Activated CD8-positive, alpha-beta T cell treated with anti-CD3 and anti-CD28 coated beads for 36 hours (primary cell): ENCODE results near the gene SCO1. TPM values are rescaled to one million over a fixed set of nuclear protein-coding genes. Genes with fewer than 3 reads are reported as not detected.

ENCODE experiments used
- ATAC-seq: fragments of 200-7000 bp; cut with Tn5 transposase; one replicate; pipeline ENCODE4 v1.10.0; 2021; ENCODE audit warnings: mild to moderate bottlenecking, moderate library complexity
- CTCF ChIA-PET: fragments of 350-600 bp; sonication (Branson Sonifier 250); formaldehyde crosslinking; loops from one replicate; lab custom pipeline; 2021; ENCODE audit warnings: antibody characterized with exemption; lab: Charles Lee
- POLR2A ChIA-PET: fragments of 350-600 bp; sonication (Branson Sonifier 250); formaldehyde crosslinking; loops from one replicate; lab custom pipeline; 2021; ENCODE audit warnings: antibody characterized with exemption; lab: Charles Lee
- DNase-seq: peaks from one replicate; pipeline ENCODE4 v3.0.0-alpha.2; 2020
- H3K27ac Mint-ChIP-seq: one replicate; pipeline ENCODE4 v1.8.0; 2021; ENCODE audit warnings: mild to moderate bottlenecking, mixed read lengths
- H3K27me3 Mint-ChIP-seq: one replicate; pipeline ENCODE4 v1.8.0; 2021; ENCODE audit warnings: mixed read lengths
- H3K36me3 Mint-ChIP-seq: one replicate; pipeline ENCODE4 v1.8.0; 2021; ENCODE audit warnings: low read depth, mixed read lengths
- H3K4me1 Mint-ChIP-seq: one replicate; pipeline ENCODE4 v1.8.0; 2021; ENCODE audit warnings: low read depth, mixed read lengths
- H3K4me3 Mint-ChIP-seq: one replicate; pipeline ENCODE4 v1.8.0; 2021; ENCODE audit warnings: mild to moderate bottlenecking, moderate library complexity, mixed read lengths
- H3K9me3 Mint-ChIP-seq: one replicate; pipeline ENCODE4 v1.8.0; 2021; ENCODE audit warnings: mixed read lengths
- intact Hi-C: fragments of 100-400 bp; cut with micrococcal nuclease; formaldehyde crosslinking; loops from one replicate; pipeline ENCODE4 v1.10.0; 2022
- total RNA-seq, 2 experiments: library from RNA; stranded (reverse); gene quantifications; one replicate each; pipeline ENCODE4 v1.2.3, GENCODE V29; 2021
- TF ChIP-seq, protein P1 (sequence below): fragments of 200-600 bp; IDR thresholded peaks from one replicate; pipeline ENCODE4 v1.8.0; 2022; ENCODE audit warnings: antibody characterized with exemption, mild to moderate bottlenecking

The SCO1 gene
- total RNA-seq, 2 experiments from 2014 or later, result 45.3 to 45.4 TPM

DNA sequence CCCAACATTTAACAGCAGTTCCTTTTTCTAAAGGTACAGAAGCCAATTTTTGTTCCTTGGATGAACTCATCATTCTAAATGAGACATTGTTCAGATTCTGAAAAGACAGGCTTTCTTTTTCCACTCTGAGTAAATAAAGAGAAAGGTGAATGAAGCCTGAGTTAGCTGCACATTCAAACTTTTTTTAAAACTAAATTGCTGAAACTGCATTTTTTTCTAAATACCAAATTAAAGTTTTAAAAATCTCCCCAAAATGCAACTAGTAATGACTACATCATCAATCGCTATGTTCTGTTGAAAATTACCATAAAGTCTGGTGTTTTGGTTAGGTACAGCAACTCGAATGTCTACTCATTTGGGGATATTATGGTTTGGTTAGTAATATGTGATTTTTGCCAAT lies 9.8 kb downstream of the SCO1 start:
- Mint-ChIP-seq H3K9me3 (no peaks in the 10 kb centered on the region), H3K36me3 (peaks cover 57% of the 10 kb centered on the region), H3K27ac (no peak overlapping the region), H3K4me1 (peaks cover 33% of the 10 kb centered on the region), H3K4me3 (no peak overlapping the region), H3K27me3 (no peaks in the 10 kb centered on the region)
- DNase-seq (no peak), ATAC-seq (no peak)
- POLR2A ChIA-PET, result no interaction called here
- intact Hi-C loops, result no loop called here
- CTCF ChIA-PET, result no interaction called here
- TF ChIP-seq, protein P1, sequence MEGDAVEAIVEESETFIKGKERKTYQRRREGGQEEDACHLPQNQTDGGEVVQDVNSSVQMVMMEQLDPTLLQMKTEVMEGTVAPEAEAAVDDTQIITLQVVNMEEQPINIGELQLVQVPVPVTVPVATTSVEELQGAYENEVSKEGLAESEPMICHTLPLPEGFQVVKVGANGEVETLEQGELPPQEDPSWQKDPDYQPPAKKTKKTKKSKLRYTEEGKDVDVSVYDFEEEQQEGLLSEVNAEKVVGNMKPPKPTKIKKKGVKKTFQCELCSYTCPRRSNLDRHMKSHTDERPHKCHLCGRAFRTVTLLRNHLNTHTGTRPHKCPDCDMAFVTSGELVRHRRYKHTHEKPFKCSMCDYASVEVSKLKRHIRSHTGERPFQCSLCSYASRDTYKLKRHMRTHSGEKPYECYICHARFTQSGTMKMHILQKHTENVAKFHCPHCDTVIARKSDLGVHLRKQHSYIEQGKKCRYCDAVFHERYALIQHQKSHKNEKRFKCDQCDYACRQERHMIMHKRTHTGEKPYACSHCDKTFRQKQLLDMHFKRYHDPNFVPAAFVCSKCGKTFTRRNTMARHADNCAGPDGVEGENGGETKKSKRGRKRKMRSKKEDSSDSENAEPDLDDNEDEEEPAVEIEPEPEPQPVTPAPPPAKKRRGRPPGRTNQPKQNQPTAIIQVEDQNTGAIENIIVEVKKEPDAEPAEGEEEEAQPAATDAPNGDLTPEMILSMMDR, result no peak

DNA sequence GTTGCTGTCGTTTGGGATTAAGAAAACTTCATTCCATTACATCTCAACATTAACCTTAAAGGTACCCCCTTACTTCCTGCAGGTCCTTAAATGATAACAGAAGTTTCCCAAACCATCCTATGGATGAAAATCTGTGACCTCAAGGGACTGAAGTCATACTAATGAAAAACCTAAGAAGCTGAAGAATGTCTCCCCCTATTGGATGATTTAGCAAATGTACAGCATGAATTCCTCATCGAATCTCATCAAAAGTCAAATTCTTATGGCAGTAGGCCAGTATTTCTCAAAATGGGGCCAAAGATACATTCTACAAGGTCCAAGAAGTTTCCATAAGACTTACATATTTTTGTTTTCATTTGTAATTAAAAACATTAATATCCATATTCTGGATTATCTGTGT lies 13.5 kb downstream of the SCO1 start:
- CTCF ChIA-PET, result interaction anchor here (0.7 to 4.9 kb wide), 13 partner anchors 8 to 155 kb away, joined by 3 to 37 read pairs (median 4); no protein-coding TSS in a partner anchor
- no peak for DNase-seq
- intact Hi-C loops, result no loop called here
- POLR2A ChIA-PET, result interaction anchor here (0.7 kb wide), 1 partner anchor 11 kb away, joined by 3 read pairs; no protein-coding TSS in a partner anchor
- Mint-ChIP-seq H3K9me3 (no peaks in the 10 kb centered on the region), H3K27ac (no peak overlapping the region), H3K27me3 (no peaks in the 10 kb centered on the region), H3K4me1 (peaks cover 6% of the 10 kb centered on the region), H3K36me3 (peaks cover 54% of the 10 kb centered on the region), H3K4me3 (no peak overlapping the region)
- ATAC-seq, result no peak
- TF ChIP-seq, protein P1, result peak; percentile 67

DNA sequence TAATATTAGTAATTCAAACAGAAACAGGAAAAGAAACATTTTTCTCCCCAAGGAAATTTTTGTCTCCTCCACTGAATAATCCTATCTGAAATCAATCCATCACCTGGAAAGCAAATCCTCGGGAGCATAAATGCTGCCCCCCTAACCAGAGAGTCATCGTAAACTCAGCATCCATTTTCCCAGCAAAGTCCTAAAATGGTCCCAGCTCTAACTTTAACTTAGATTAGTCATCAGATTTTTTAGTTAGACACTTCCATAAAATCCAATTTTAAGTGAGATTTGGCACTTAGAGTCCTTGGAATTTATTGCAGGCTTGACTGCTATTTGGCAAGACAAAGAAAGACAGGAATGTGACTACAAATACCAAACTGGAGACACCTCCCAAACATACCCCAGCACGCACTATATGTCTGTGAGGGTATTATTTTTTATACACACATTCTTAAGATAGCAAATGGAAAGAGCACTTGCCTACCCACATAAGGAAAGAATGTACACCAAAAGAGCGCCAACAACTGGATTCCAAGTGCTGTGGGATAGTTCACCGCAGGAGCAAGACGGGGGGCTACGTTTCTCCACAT lies 15.4 kb downstream of the SCO1 start:
- POLR2A ChIA-PET, result no interaction called here
- Mint-ChIP-seq H3K4me1 (no peaks in the 10 kb centered on the region), H3K27me3 (no peaks in the 10 kb centered on the region), H3K4me3 (no peak overlapping the region), H3K9me3 (no peaks in the 10 kb centered on the region), H3K36me3 (peaks cover 55% of the 10 kb centered on the region), H3K27ac (no peak overlapping the region)
- ATAC-seq, result no peak
- intact Hi-C loops, result no loop called here
- TF ChIP-seq, protein P1, result no peak
- CTCF ChIA-PET, result interaction anchor here (1.0 to 4.9 kb wide), 2 partner anchors 13 to 35 kb away, joined by 4 to 34 read pairs; no protein-coding TSS in a partner anchor
- no peak for DNase-seq

DNA sequence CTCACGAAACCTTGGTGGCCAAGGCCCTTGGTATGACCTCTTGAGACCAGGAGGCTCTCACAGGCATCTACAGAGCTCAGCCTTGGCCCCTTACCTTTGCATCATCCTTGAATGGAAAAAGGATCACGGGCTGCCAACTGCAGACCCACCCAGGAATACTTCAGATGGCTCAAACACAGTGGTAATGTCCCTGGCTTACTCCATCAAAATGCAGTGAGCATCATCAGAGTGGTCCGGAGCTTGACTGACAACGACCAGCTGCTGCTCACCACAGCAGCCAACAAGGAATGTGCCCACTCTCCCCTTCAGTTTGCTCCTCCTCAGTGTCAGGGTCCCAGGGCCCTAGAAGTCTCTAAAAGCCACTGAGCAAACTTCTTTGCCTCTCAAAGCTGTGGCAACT lies 22.6 kb downstream of the SCO1 start:
- no peaks in the 10 kb centered on the region for H3K9me3 Mint-ChIP-seq
- peaks cover 28% of the 10 kb centered on the region for H3K36me3 Mint-ChIP-seq
- intact Hi-C loops, result no loop called here
- no peaks in the 10 kb centered on the region for H3K4me1 Mint-ChIP-seq
- POLR2A ChIA-PET, result no interaction called here
- TF ChIP-seq, protein P1, result no peak
- no peak for ATAC-seq
- H3K4me3 Mint-ChIP-seq, result no peak overlapping the region
- CTCF ChIA-PET, result interaction anchor here (0.9 to 1.4 kb wide), 4 partner anchors 9 to 57 kb away, joined by 3 read pairs; no protein-coding TSS in a partner anchor
- no peak for DNase-seq
- H3K27ac Mint-ChIP-seq, result no peak overlapping the region
- H3K27me3 Mint-ChIP-seq, result no peaks in the 10 kb centered on the region

DNA sequence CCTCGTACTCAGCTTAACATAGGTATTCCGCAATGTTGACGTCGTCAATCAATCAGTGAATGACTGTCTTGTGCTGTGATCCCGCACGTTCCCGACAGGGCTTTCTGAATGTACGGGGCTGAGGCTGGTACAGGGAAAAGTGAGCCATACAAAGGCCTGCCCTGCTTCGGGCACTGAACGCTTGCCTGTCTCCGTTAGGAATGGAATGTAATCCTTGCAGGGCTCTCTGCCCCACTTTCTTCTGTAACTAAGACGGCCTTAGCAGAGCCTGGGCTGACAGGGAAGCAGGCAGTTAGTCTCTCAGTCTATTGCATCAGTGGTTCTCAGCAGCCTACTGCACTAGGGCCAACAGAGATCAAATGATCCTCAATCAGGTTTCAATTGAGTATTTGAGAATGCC lies 24.0 kb downstream of the SCO1 start:
- Mint-ChIP-seq H3K4me1 (no peaks in the 10 kb centered on the region), H3K36me3 (peaks cover 19% of the 10 kb centered on the region), H3K9me3 (no peaks in the 10 kb centered on the region), H3K4me3 (no peak overlapping the region), H3K27ac (no peak overlapping the region), H3K27me3 (no peaks in the 10 kb centered on the region)
- TF ChIP-seq, protein P1, result no peak
- intact Hi-C loops, result no loop called here
- DNase-seq (no peak), ATAC-seq (no peak)
- ChIA-PET CTCF (interaction anchor here (1.0 to 1.5 kb wide), 2 partner anchors 27 to 56 kb away, joined by 5 to 6 read pairs; no protein-coding TSS in a partner anchor), POLR2A (interaction anchor here (0.9 kb wide), 1 partner anchor 10 kb away, joined by 3 read pairs; no protein-coding TSS in a partner anchor)
